Subcutaneous adipose tissue (tissue), 4 donors: ENCODE measurements around the gene NBEAL1. TPM values are rescaled to one million over a fixed set of nuclear protein-coding genes. Genes with fewer than 3 reads are reported as not detected.

Experiments
- total RNA-seq, 4 donors: library from RNA; depleted of rRNA; stranded (reverse); fragments of >200 nt; gene quantifications; one replicate each; pipeline ENCODE4 v1.1.0, GENCODE V29; 2016
- TF ChIP-seq, protein P1 (sequence below): fragments of 450-650 bp; IDR thresholded peaks from one replicate; pipeline ENCODE4 v1.5.1; 2016; ENCODE audit warnings: low read depth, mild to moderate bottlenecking, control low read depth, antibody characterized with exemption, moderate library complexity

Gene NBEAL1
- total RNA-seq, 4 donors from 2014 or later = 45.0 to 80.9 (median 54.3) TPM

DNA sequence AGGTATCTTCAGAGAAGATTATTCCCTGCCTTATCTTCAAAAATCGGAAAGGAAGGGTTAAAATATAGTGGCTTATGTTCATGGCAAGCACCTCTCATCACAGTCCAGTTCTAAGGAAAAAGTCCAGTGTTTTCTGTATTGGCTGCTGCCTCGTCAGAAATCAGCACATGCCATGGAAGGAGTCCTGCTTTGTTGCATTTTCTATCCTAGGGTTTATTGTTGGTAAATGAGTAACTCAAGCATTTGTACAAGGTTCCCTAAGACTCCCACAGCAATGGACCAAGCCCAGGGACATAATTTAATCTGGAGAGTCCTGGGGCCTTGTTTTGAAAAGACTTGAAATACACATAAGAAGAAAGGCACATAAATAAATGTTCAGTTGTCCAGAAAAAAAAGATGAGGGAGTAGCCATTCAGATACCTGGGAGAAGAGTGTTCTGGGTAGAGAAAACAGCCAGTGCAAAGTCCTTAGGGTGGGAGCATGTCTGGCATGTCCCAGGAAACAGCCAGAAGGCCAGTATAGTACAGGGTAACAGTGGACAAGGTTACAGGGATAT is 26.4 kb downstream of the NBEAL1 start:
- TF ChIP-seq, protein P1, sequence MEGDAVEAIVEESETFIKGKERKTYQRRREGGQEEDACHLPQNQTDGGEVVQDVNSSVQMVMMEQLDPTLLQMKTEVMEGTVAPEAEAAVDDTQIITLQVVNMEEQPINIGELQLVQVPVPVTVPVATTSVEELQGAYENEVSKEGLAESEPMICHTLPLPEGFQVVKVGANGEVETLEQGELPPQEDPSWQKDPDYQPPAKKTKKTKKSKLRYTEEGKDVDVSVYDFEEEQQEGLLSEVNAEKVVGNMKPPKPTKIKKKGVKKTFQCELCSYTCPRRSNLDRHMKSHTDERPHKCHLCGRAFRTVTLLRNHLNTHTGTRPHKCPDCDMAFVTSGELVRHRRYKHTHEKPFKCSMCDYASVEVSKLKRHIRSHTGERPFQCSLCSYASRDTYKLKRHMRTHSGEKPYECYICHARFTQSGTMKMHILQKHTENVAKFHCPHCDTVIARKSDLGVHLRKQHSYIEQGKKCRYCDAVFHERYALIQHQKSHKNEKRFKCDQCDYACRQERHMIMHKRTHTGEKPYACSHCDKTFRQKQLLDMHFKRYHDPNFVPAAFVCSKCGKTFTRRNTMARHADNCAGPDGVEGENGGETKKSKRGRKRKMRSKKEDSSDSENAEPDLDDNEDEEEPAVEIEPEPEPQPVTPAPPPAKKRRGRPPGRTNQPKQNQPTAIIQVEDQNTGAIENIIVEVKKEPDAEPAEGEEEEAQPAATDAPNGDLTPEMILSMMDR = no peak

DNA sequence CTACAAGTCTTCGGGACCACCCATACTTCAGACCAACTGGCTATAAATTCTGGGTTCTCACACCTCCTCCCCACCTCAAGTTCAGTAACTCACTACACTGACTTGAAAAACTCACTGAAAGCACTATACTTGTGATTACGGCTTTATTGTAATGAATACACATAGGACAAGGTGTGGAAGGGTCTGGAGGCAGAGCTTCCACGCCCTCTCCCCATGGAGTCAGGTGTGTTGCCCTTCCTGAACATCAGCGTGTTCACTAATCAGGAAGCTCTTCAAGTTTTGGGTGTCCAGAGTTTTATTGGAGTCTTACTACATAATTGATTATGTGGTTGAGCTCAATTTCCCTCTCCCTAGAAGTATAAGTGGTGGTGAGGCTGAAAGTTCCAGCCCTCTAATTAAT is 27.5 kb downstream of the NBEAL1 start:
- TF ChIP-seq, protein P1 = no peak

DNA sequence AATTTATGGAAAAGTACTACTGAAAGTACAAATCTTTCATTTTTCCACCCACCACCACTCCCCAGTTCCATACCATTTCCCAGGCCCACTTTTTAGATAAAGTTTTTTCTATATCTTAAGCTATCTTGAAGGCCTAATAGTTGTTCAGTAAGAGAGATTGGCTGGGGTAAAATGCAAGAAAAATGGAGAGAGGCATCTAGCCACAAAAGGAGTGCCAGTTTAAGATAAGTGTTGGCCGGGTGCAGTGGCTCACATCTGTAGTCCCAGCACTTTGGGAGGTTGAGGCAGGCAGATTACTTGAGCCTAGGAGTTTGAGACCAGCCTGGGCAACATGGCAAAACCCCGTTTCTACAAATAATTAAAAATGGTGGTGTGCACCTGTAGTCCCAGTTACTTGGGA is 28.6 kb downstream of the NBEAL1 start:
- TF ChIP-seq, protein P1 = no peak

DNA sequence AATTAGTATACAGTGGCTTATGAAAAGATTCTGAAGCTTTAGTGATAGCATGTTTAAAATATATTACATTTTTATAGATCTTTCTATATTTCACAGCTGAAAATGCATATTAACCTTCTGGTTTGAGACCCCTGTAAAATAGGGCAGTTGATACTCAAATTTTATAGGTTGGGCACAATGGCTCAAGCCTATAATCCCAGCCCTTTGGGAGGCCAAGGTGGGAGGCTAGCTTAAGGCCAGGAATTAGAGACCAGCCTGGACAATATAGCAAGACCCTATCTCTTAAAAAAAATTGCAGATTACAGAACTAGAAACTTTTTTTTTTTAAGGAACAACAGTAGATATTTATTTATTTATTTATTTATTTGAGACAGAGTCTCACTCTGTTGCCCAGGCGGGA is 31.2 kb downstream of the NBEAL1 start:
- TF ChIP-seq, protein P1 = no peak

DNA sequence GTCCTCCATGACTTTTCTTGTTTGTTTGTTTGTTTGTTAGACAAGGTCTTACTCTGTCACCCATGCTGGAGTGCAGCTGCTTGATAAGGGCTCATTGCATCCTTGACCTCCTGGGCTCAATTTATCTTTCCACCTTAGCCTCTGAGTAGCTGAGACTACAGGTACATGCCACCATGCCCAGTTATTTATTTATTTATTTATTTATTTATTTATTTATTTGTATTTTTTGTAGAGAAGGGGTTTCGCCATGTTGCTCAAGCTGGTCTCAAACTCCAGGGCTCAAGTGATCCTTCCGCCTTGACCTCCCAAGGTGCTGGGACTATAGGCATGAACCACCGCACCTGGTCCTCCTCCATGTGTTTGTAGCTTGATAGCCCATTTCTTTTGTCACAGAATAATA is 37.9 kb downstream of the NBEAL1 start:
- TF ChIP-seq, protein P1 = no peak

DNA sequence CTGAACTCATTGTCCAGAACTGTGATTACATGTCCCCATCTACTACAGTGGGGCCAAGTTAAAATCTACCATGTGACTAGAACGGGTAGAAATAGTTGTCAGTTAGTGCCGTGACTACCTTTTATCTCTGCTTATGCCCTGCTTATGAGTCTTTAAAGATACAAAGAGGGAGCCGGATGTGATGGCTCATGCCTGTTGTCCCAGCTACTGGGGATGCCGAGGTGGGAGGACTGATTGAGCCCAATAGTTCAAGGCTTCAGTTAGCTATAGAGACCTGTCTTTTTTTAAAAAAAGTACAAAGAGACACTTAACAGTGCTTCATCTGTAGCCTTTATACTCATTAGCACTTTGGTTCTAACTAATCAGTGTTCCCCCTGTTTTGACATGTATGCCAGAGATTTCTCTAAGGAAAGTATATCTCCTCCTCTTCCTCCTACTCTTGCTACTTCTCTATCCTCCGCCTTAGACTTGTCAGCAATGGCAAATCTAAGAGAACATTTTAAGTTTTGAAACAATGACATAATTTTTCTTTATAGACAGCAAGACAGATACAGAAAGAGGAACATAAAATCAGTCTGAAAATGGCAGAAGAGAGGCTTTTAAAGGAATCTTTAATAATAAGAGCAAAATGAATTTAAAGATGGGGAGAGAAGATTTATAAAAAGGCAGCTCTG is 45.0 kb downstream of the NBEAL1 start:
- TF ChIP-seq, protein P1 = no peak

DNA sequence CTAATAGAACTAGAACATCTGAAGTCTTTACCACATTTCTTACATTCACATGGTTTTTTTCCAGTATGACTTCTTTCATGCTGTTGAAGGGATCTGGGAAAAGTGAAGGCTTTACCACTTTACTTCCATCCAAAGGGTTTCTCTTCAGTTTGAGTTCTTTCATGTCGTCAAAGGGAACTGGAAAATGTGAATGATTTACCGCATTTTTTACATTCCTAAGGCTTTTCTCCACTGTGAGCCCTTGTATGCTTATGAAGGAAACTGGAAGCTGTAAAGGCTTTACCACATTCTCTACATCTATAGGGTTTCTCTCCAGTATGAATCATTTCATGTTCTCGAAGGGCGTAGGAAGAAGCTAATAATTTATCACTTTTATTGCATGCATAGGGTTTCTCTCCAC is 46.7 kb downstream of the NBEAL1 start:
- TF ChIP-seq, protein P1 = no peak
